Right atrium auricular region (tissue), 2 donors: ENCODE results near the gene PITX2. TPM values are rescaled to one million over a fixed set of nuclear protein-coding genes. Genes with fewer than 3 reads are reported as not detected.

Experiments used
- DNase-seq: peaks from one replicate; pipeline ENCODE4 v3.0.0-alpha.2; 2019; ENCODE audit warnings: low spot score
- H3K27ac ChIP-seq, 2 donors: fragments of 200-600 bp; sonication (generic); 1 replicate in 1 of 2; 2 replicates in 1 of 2; pipeline ENCODE4 v1.5.1; 2016 to 2019
- H3K27me3 ChIP-seq, 2 donors: fragments of 200-600 bp; sonication (generic); one replicate each; pipeline versions ENCODE4 v1.5.1 to v1.6.0; 2017 to 2019
- H3K36me3 ChIP-seq: fragments of 200-600 bp; sonication (generic); one replicate; pipeline ENCODE4 v1.5.1; 2016
- H3K4me1 ChIP-seq, 2 donors: fragments of 200-600 bp; sonication (generic); one replicate each; pipeline versions ENCODE4 v1.5.1 to v1.6.0; 2017 to 2019
- H3K4me3 ChIP-seq, 2 donors: fragments of 200-600 bp; sonication (generic); 1 replicate in 1 of 2; 2 replicates in 1 of 2; pipeline ENCODE4 v1.5.1; 2017 to 2019; ENCODE audit warnings: mild to moderate bottlenecking in 1 of 2, moderate library complexity in 1 of 2
- H3K9me3 ChIP-seq, 2 donors: fragments of 200-600 bp; sonication (generic); one replicate each; pipeline ENCODE4 v1.5.1; 2019
- CTCF ChIP-seq, 2 donors: fragments of 200-600 bp; sonication (generic); IDR thresholded peaks; one replicate each; pipeline ENCODE4 v1.5.1; 2019; ENCODE audit warnings: antibody characterized with exemption in 2 of 2
- total RNA-seq, 2 donors: library from RNA; depleted of rRNA; stranded (reverse); fragments of >200 nt; gene quantifications; one replicate each; pipeline ENCODE4 v1.1.0, GENCODE V29; 2016

PITX2 gene
- total RNA-seq, 2 donors from 2014 or later, result 0.24 to 25.4 TPM

DNA sequence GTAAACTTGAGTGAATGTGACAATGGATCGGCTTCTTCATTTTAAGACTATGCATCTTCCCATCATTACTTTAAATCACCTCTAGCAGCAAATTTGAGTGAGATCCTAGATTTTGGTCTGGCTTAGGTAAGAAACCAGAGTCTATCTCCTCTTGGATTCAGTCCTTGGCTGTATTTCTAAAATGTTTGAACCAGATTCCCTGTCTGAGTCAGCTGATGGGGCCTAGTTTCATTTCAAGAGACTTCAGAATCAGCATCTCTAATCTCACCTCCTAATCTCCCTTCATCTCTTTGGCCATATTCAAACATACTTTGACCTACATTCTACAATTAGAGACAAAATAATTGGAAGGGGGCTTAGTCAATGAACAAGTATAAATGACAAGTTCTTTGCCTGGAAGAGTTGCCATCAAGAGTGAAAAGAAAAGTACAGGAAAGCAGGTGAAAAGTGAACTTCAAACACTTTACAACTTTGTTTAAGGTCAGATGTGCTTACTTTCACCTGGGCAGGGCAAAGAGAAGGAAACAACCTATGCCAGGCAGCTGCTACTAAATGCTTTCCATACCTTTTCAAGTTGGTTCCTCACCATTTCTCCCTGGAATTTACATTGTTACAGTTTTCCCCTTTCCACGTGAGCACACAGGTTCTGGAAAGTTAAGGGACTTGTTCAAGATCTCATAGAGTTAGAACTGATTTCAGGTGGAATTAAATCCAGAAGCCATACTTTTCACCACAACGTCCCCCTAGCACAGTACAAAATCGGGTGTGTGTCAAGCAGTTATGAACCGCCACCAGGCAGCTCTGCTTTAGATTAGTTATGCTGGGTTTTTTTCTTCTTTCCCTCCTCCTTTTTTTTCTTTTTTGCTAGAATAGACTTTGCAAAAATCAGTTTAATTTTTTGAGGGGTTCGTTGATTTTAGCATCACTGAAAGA lies 30.7 kb upstream of the PITX2 start:
- no peaks in the 10 kb centered on the region for H3K4me1 ChIP-seq
- no peaks in the 10 kb centered on the region for H3K9me3 ChIP-seq
- no peak for DNase-seq
- no peak for TF ChIP-seq CTCF (IDR thresholded peaks at IDR 0.05)
- no peaks in the 10 kb centered on the region for H3K36me3 ChIP-seq
- H3K27me3 ChIP-seq, result no peaks in the 10 kb centered on the region
- H3K27ac ChIP-seq, result no peak overlapping the region
- no peak overlapping the region for H3K4me3 ChIP-seq

GRCh38 chr4:110644008-110644407 lies 21.1 kb upstream of the PITX2 start:
- TF ChIP-seq CTCF (IDR thresholded peaks at IDR 0.05), result no peak
- no peak for DNase-seq
- Histone ChIP-seq H3K36me3 (no peaks in the 10 kb centered on the region), H3K27me3 (peaks cover 18 to 26% of the 10 kb centered on the region in 2 donors), H3K4me3 (no peak overlapping the region), H3K27ac (no peak overlapping the region), H3K4me1 (no peaks in the 10 kb centered on the region), H3K9me3 (peaks cover 0 to 6% of the 10 kb centered on the region in 2 donors)

- H3K27me3 ChIP-seq, result peaks cover 25 to 33% of the 10 kb centered on the region in 2 donors
- no peak for TF ChIP-seq CTCF (IDR thresholded peaks at IDR 0.05)
Observed at GRCh38 chr4:110643096-110643495, 20.2 kb upstream of the PITX2 start.

GRCh38 chr4:110641218-110641617 lies 18.3 kb upstream of the PITX2 start:
- H3K27me3 ChIP-seq, result peaks cover 34 to 43% of the 10 kb centered on the region in 2 donors
- H3K4me1 ChIP-seq, result peaks cover 0 to 16% of the 10 kb centered on the region in 2 donors
- H3K9me3 ChIP-seq, result peaks cover 0 to 6% of the 10 kb centered on the region in 2 donors
- no peak for DNase-seq
- no peak overlapping the region for H3K27ac ChIP-seq
- H3K4me3 ChIP-seq, result no peak overlapping the region
- no peaks in the 10 kb centered on the region for H3K36me3 ChIP-seq
- TF ChIP-seq CTCF (IDR thresholded peaks at IDR 0.05), result no peak

More at GRCh38 chr4:110643096-110643495, 20.2 kb upstream of the PITX2 start:
- no peaks in the 10 kb centered on the region for H3K4me1 ChIP-seq
- no peak overlapping the region for H3K27ac ChIP-seq
- no peaks in the 10 kb centered on the region for H3K36me3 ChIP-seq
- H3K4me3 ChIP-seq, result no peak overlapping the region
- H3K9me3 ChIP-seq, result peaks cover 0 to 6% of the 10 kb centered on the region in 2 donors
- no peak for DNase-seq

DNA sequence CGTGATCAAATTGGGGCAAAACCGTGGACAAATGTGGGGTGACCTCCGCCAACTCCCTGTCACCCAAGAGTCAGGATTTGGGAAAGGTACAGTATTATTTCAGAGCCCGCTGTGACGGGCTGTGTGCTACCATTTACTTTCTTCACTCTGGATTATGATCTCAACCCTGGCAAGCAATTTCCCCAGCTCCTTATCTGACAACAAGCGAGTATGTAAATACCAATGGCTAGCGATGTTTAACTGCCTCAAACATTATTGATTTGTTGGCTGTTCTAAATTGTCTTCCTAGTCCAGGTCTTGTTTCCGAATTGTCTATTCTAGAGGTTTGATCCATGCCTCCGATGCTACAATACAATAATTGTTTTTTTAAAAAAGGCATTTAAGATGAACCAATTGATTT lies 17.7 kb upstream of the PITX2 start:
- H3K9me3 ChIP-seq, result peaks cover 0 to 6% of the 10 kb centered on the region in 2 donors
- H3K36me3 ChIP-seq, result no peaks in the 10 kb centered on the region
- peaks cover 0 to 16% of the 10 kb centered on the region in 2 donors for H3K4me1 ChIP-seq
- DNase-seq, result no peak
- H3K4me3 ChIP-seq, result no peak overlapping the region
- TF ChIP-seq CTCF (IDR thresholded peaks at IDR 0.05), result no peak
- peaks cover 41 to 49% of the 10 kb centered on the region in 2 donors for H3K27me3 ChIP-seq
- H3K27ac ChIP-seq, result no peak overlapping the region
